Heart right ventricle (tissue), 16 donors: ENCODE results near the gene RALGPS1. TPM values are rescaled to one million over a fixed set of nuclear protein-coding genes. Genes with fewer than 3 reads are reported as not detected.

ENCODE experiments used
- ATAC-seq, 8 donors: fragments of 200-7000 bp; cut with Tn5 transposase; one replicate each; pipeline ENCODE4 v1.9.1; 2020; ENCODE audit warnings: mild to moderate bottlenecking in 8 of 8, moderate library complexity in 8 of 8, moderate number of reproducible peaks in 1 of 8
- DNase-seq, 2 donors: peaks; one replicate each; pipeline ENCODE4 v3.0.0-alpha.2; 2020
- H3K27ac ChIP-seq, 10 donors: fragments of 200-600 bp; sonication (generic) in 2 of 10; one replicate each; pipeline versions ENCODE4 v1.5.0 to v1.8.0; 2020 to 2022; ENCODE audit warnings: mild to moderate bottlenecking in 3 of 10
- H3K27me3 ChIP-seq, 7 donors: fragments of 200-600 bp; one replicate each; pipeline ENCODE4 v1.8.0; 2021 to 2022; ENCODE audit warnings: mild to moderate bottlenecking in 2 of 7
- H3K36me3 ChIP-seq, 9 donors: fragments of 200-600 bp; sonication (generic) in 1 of 9; one replicate each; pipeline versions ENCODE4 v1.5.0 to v1.8.0; 2020 to 2022; ENCODE audit warnings: mild to moderate bottlenecking in 2 of 9
- H3K4me1 ChIP-seq, 9 donors: fragments of 200-600 bp; sonication (generic) in 1 of 9; one replicate each; pipeline versions ENCODE4 v1.5.0 to v1.8.0; 2020 to 2022; ENCODE audit warnings: mild to moderate bottlenecking in 4 of 9
- H3K4me3 ChIP-seq, 10 donors: fragments of 200-600 bp; sonication (generic) in 2 of 10; one replicate each; pipeline versions ENCODE4 v1.5.0 to v1.8.0; 2020 to 2022; ENCODE audit warnings: mild to moderate bottlenecking in 7 of 10, moderate library complexity in 2 of 10
- H3K9me3 ChIP-seq, 11 donors: fragments of 200-600 bp in 10 of 11; sonication (generic) in 2 of 11; one replicate each; pipeline versions ENCODE4 v1.5.0 to v1.8.0; 2013 to 2022; ENCODE audit warnings: mild to moderate bottlenecking in 2 of 11, control low read depth in 1 of 11, moderate library complexity in 1 of 11
- WGBS, 2 donors: extraction: QIAGEN DNeasy Blood & Tissue Kit; methylation state at CpG; one replicate each; pipeline ENCODE4 v1.1.7; 2013; ENCODE audit warnings: inconsistent platforms in 1 of 2; 5-methylcytosine and 5-hydroxymethylcytosine counted together
- intact Hi-C, 10 donors: fragments of 100-400 bp; cut with DNase I; formaldehyde crosslinking; loops; one replicate each; pipeline versions ENCODE4 v1.11.1 to v1.14.2; 2022
- polyA plus RNA-seq, 2 donors: library from polyadenylated mRNA; stranded (reverse); fragments of 200-250 nt; gene quantifications; one replicate each; pipeline ENCODE4 v1.2.3, GENCODE V29; 2013
- total RNA-seq, 10 donors: library from RNA; stranded (reverse); fragmentation: NEBNext Ultra II Directional in 3 of 10; extraction: Animal tissue kit (Norgen Biotek cat#: 25700) in 3 of 10; gene quantifications; one replicate each; pipeline versions ENCODE4 v1.2.1 to v1.2.4, GENCODE V29; 2021 to 2023
- TF ChIP-seq, protein P1 (sequence below), 9 donors: fragments of 200-600 bp; sonication (generic) in 2 of 9; IDR thresholded peaks; one replicate each; pipeline versions ENCODE4 v1.5.0 to v1.8.0; 2021 to 2022; ENCODE audit warnings: antibody characterized with exemption in 9 of 9, mild to moderate bottlenecking in 5 of 9, moderate library complexity in 1 of 9
- donor health status: Arrhythmogenic right ventricular cardiomyopathy.
- donor health status: ischemic (EF 13 %, LVEDD 7.1; RV severe dilation, severe dysfunction).
- donor health status: healthy with polysubstance abuse.
- donor health status: DM: no; HTN: yes; CAD: no.
- donor health status: DM: no; HTN: no; CAD: no.
- donor health status: ischemic (EF 25% LVEDD 6.9; RV normal size, moderate dysfunction).
- donor health status: ischemic (EF 25% LVEDD 5.7; RV mildly dilated, moderate dysfunction).
- donor health status: healthy.
- donor health status: DM: yes; HTN: yes; CAD: no.
- donor health status: Ischemic cardiomyopathy.
- donor health status: ischemic (EF 35%, LVEDD 5.7; RV mildly dilated, moderate dysfunction).
- donor health status: nonischemic (EF 11% LVEDD 7.7; RV severe dilation, severe dysfunction).
- donor health status: DM: yes; HTN: yes; CAD: no.
- donor health status: PGD.
- donor health status: ischemic (EF 29% LVEDD 5.4; RV normal size, mild dysfunction).
- donor health status: nonischemic (EF 23%, LVEDD 6.1; RV moderate dilation, normal function).

The RALGPS1 gene
- total and polyA plus RNA-seq, 12 donors, result 4.2 to 25.0 (median 16.8) TPM

DNA sequence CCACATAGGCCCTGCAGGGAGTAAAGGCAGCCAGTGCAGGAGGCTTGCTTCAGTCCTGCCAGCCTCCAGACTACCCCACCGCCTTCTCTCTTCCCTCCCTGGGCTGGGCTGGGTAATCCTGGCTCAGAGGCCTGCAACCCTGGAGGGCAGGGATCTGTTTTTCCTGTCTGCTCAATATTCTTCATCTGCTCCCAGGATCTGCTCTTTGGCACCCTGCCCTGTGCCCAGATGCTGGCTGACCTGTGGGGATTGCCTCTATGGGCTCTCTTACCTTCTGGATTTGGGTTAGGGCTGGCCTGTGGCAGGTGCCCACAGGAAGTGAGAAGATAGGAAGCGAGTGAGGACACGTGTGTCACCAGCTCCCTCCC is 215.1 kb downstream of the RALGPS1 start:
- no peak for ATAC-seq
- no peak overlapping the region for H3K4me3 ChIP-seq
- H3K27me3 ChIP-seq, result no peaks in the 10 kb centered on the region
- H3K4me1 ChIP-seq, result peaks cover 20 to 72% (median 55%) of the 10 kb centered on the region in 9 donors
- H3K9me3 ChIP-seq, result no peaks in the 10 kb centered on the region
- peak overlapping the region in 7 of 10 donors; percentile 8 to 95 (median 76) for H3K27ac ChIP-seq
- no peaks in the 10 kb centered on the region for H3K36me3 ChIP-seq
- TF ChIP-seq, protein P1, sequence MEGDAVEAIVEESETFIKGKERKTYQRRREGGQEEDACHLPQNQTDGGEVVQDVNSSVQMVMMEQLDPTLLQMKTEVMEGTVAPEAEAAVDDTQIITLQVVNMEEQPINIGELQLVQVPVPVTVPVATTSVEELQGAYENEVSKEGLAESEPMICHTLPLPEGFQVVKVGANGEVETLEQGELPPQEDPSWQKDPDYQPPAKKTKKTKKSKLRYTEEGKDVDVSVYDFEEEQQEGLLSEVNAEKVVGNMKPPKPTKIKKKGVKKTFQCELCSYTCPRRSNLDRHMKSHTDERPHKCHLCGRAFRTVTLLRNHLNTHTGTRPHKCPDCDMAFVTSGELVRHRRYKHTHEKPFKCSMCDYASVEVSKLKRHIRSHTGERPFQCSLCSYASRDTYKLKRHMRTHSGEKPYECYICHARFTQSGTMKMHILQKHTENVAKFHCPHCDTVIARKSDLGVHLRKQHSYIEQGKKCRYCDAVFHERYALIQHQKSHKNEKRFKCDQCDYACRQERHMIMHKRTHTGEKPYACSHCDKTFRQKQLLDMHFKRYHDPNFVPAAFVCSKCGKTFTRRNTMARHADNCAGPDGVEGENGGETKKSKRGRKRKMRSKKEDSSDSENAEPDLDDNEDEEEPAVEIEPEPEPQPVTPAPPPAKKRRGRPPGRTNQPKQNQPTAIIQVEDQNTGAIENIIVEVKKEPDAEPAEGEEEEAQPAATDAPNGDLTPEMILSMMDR (IDR thresholded peaks at IDR 0.05), result no peak
- WGBS, 2 donors, result 85 to 91% methylated on average over 3 of the region's 3 CpGs
- intact Hi-C loops, result loop anchor here in 4 of 10 donors (5.0 to 10.0 kb wide), 4 partner anchors 58 to 165 kb away; no protein-coding TSS in a partner anchor
- DNase-seq, result no peak

DNA sequence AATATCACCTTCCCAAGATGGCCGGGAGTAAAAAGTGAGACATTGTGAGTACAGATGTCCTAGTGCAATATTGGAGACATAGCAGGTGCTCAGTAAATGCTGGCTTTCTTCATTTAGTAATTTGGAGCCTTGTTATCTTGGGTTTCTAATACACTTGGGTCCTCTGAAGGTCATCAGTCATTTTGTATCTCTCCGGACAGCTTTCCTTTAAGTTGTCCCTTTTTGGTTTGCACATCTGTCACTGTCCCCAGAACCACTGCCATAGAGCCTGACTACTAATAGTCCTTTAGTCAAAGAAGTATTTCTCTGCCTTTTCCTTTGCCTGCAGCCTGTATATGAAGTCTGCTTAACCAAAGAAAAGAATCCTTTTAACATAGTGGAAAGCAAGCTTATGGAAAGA is 215.7 kb downstream of the RALGPS1 start:
- Histone ChIP-seq H3K9me3 (no peaks in the 10 kb centered on the region), H3K27ac (peak overlapping the region in 5 of 10 donors; percentile 8 to 95 (median 77)), H3K4me3 (no peak overlapping the region), H3K36me3 (no peaks in the 10 kb centered on the region), H3K27me3 (no peaks in the 10 kb centered on the region), H3K4me1 (peaks cover 25 to 78% (median 59%) of the 10 kb centered on the region in 9 donors)
- 81 to 84% methylated on average over 2 of the region's 2 CpGs for whole genome bisulfite sequencing, 2 donors
- TF ChIP-seq, protein P1 (IDR thresholded peaks at IDR 0.05), result no peak
- ATAC-seq (no peak), DNase-seq (no peak)
- intact Hi-C loops, result loop anchor here in 3 of 10 donors (5.0 kb wide), 2 partner anchors 57 to 67 kb away; no protein-coding TSS in a partner anchor

DNA sequence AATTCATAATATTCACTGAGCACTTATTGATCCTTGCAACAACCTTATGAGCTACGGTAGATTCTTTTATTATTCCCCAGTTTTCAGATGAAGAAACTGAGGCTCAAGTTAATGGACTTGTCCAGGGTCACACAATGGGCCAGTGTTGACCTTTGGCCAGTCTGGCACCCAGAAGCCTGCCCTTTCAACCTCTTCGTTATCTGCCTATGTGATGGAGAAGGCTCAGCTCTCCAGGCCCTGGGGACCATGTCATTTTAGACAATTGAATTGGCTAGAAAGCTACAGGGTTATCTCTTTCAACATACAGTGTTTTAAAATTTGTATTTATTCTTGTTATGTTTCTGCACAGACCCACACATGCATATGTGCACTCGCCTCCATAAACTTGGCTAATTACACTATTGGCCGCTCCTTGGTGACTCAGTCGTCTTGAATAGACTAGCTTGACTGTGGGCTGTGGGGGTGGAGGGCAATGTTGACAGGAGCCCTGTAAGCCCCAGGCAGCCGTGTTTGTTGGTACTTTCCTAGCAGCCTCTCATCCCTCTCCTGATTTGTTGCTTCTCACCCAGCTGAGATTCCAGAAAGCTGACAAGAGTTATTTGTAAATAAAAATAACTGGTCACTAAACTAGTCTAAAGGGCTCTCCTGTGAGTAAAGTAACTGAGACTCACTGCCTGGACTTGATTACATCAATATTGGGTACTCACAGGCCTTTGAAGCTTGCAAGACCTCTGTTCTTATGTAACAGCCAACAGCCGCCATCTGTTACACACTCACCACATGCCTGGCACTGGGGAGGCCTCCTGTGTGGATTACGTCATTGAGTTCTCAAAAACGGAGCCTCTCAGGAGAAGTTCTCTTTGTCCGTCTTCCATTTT is 216.3 kb downstream of the RALGPS1 start:
- ATAC-seq (peak in 7 of 8 donors; percentile 8 to 53 (median 24)), DNase-seq (peak in 1 of 2 donors; percentile 70)
- Histone ChIP-seq H3K27me3 (no peaks in the 10 kb centered on the region), H3K27ac (peak overlapping the region in 9 of 10 donors; percentile 5 to 95 (median 71)), H3K9me3 (no peaks in the 10 kb centered on the region), H3K36me3 (no peaks in the 10 kb centered on the region), H3K4me1 (peaks cover 31 to 84% (median 66%) of the 10 kb centered on the region in 9 donors), H3K4me3 (no peak overlapping the region)
- 70 to 76% methylated on average over 10 of the region's 10 CpGs for WGBS, 2 donors
- TF ChIP-seq, protein P1 (IDR thresholded peaks at IDR 0.05), result no peak
- intact Hi-C loops, result loop anchor here in 3 of 10 donors (5.0 kb wide), 2 partner anchors 56 to 66 kb away; no protein-coding TSS in a partner anchor

DNA sequence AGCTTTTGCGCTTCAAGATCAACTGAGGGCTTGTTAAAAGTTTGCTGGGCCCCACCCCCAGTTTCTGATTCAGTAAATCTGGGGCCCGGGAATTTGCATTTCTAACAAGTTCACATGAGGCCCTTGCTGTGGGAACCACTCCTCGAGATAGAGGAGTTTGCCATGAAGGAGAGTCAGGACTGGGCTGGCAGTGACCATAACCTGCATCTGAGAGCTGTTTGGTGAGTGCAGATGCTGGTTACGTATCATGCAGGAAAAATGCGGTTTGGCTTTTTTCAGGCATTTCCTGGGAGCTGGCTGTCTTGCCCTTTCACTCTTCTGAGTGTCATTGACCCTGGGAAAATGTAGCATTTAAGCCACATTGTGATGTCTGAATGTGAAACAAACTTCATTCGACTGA is 217.3 kb downstream of the RALGPS1 start:
- H3K9me3 ChIP-seq, result no peaks in the 10 kb centered on the region
- H3K4me1 ChIP-seq, result peaks cover 32 to 91% (median 72%) of the 10 kb centered on the region in 9 donors
- peak overlapping the region in 8 of 10 donors; percentile 5 to 95 (median 72) for H3K27ac ChIP-seq
- no peaks in the 10 kb centered on the region for H3K27me3 ChIP-seq
- ATAC-seq, result no peak
- intact Hi-C loops, result loop anchor here in 4 of 10 donors (2.0 to 5.0 kb wide), 3 partner anchors 51 to 65 kb away; no protein-coding TSS in a partner anchor
- no peak for DNase-seq
- TF ChIP-seq, protein P1 (IDR thresholded peaks at IDR 0.05), result no peak
- no peak overlapping the region for H3K4me3 ChIP-seq
- H3K36me3 ChIP-seq, result no peaks in the 10 kb centered on the region
- 89 to 92% methylated on average over 6 of the region's 6 CpGs for WGBS, 2 donors
